Measurements from ENCODE around the gene TP53INP2. TPM values are rescaled to one million over a fixed set of nuclear protein-coding genes. Genes with fewer than 3 reads are reported as not detected.

TP53INP2 gene
- 13.9 TPM for total RNA-seq

GRCh38 chr20:34704177-34705007, at the start of gene TP53INP2:
TSS of gene TP53INP2 (plus strand) at chr20:34704344. CDS start at chr20:34708740, 4,396 bp downstream.

GRCh38 chr20:34676642-34677373, 27.3 kb upstream of the TP53INP2 start, which contains the start of gene PIGU:
TSS of gene PIGU (minus strand) at chr20:34677092. CDS start at chr20:34677085, 7 bp downstream.

Other genes starting within 250 kb of the TP53INP2 start
- 43.7 TPM for gene DYNLRB1, start 187.9 kb upstream of the TP53INP2 start, total RNA-seq
- gene MAP1LC3A, start 145.6 kb upstream of the TP53INP2 start, total RNA-seq = 43.0 TPM
- gene PIGU, start 27.3 kb upstream of the TP53INP2 start, total RNA-seq = 21.3 TPM
- gene NCOA6, start 121.3 kb downstream of the TP53INP2 start, total RNA-seq = 30.0 TPM
- gene GGT7, start 168.5 kb downstream of the TP53INP2 start, total RNA-seq = 25.1 TPM
- 39.0 TPM for gene ACSS2, start 172.3 kb downstream of the TP53INP2 start, total RNA-seq

Measured in camera-type eye (tissue), 1 donor.